Coronary artery (tissue), 2 donors: ENCODE measurements around the gene TBC1D4.

ENCODE experiments used
- DNase-seq: peaks from one replicate; pipeline ENCODE4 v3.0.0-alpha.2; 2017; ENCODE audit warnings: low spot score
- H3K27ac ChIP-seq, 2 donors: fragments of 200-600 bp; sonication (generic); one replicate each; pipeline ENCODE4 v1.5.1; 2016 to 2019
- H3K4me3 ChIP-seq: fragments of 200-600 bp; sonication (generic); 2 replicates; pipeline ENCODE4 v1.5.1; 2016; ENCODE audit warnings: mild to moderate bottlenecking, moderate library complexity
- TF ChIP-seq, protein P1 (sequence below): fragments of 200-600 bp; sonication (generic); IDR thresholded peaks from one replicate; pipeline ENCODE4 v1.5.1; 2019; ENCODE audit warnings: antibody characterized with exemption

TBC1D4 gene

GRCh38 chr13:75417656-75418055, 64.3 kb downstream of the TBC1D4 start:
- no peak overlapping the region for H3K27ac ChIP-seq
- no peak overlapping the region for H3K4me3 ChIP-seq
- no peak for DNase-seq
- TF ChIP-seq, protein P1, sequence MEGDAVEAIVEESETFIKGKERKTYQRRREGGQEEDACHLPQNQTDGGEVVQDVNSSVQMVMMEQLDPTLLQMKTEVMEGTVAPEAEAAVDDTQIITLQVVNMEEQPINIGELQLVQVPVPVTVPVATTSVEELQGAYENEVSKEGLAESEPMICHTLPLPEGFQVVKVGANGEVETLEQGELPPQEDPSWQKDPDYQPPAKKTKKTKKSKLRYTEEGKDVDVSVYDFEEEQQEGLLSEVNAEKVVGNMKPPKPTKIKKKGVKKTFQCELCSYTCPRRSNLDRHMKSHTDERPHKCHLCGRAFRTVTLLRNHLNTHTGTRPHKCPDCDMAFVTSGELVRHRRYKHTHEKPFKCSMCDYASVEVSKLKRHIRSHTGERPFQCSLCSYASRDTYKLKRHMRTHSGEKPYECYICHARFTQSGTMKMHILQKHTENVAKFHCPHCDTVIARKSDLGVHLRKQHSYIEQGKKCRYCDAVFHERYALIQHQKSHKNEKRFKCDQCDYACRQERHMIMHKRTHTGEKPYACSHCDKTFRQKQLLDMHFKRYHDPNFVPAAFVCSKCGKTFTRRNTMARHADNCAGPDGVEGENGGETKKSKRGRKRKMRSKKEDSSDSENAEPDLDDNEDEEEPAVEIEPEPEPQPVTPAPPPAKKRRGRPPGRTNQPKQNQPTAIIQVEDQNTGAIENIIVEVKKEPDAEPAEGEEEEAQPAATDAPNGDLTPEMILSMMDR, result no peak

DNA sequence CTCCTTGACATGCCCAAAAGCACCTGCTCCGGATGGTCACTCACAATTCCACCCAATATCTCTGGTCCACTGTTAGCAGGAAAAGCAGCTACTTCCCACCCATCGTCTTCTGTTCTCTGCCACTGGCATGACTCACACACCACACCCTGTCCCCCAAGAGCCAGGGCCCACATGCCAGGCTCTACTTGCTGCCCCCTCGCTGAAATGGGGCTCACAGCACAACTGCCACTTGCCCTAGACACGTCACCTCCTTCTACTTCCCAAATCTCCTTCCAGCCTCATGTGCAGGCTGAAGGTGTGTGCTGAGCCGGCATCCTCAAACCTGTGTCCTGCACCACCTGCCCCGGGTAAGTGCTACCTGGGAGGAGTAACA, 65.0 kb downstream of the TBC1D4 start:
- TF ChIP-seq, protein P1, result no peak
- H3K4me3 ChIP-seq, result no peak overlapping the region
- peak overlapping the region in 1 of 2 donors; percentile 59 for H3K27ac ChIP-seq
- no peak for DNase-seq

GRCh38 chr13:75416327-75417011, 65.5 kb downstream of the TBC1D4 start:
- DNase-seq, result no peak
- TF ChIP-seq, protein P1, result no peak
- H3K4me3 ChIP-seq, result no peak overlapping the region
- H3K27ac ChIP-seq, result peak overlapping the region in 1 of 2 donors; percentile 59

DNA sequence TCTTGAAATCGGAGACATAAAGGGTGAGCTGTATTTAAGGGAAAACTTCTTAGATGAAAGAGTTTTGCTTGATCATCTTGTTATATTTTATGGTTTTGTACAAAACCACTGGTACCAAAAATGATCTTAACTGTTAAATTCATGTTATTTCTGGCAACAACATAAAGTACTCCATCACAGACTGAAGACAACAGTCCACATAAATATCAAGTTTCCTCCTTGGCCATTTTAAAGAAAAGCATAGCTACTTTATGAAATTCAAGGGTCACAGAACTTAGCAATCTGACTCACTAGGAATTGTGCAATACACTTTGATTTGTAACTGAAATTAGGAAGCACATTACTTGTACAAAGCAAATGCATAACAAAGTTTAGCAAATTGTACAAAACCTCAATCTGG, 66.3 kb downstream of the TBC1D4 start:
- peak overlapping the region in 1 of 2 donors; percentile 9 for H3K27ac ChIP-seq
- no peak for DNase-seq
- TF ChIP-seq, protein P1, result no peak
- no peak overlapping the region for H3K4me3 ChIP-seq

DNA sequence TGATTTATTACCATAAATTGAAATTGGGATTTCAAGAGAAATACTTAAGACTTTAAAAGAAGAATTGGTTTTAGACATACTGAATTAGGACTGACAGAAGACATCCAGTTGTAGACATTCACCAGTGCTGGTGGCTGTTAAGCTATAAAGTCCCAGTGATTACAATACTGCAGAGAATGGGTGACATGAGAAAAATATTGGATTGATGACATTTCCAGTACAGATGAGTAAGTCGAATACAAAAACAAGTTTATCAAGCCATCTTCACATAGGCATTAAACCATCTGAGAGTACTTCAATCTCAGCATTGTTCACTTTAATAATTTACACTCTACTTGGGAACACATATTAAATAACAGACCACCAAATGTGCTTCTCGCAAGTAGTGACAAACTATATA, 66.8 kb downstream of the TBC1D4 start:
- Histone ChIP-seq H3K27ac (peak overlapping the region in 1 of 2 donors; percentile 9), H3K4me3 (no peak overlapping the region)
- DNase-seq, result no peak
- TF ChIP-seq, protein P1, result no peak

- no peak for DNase-seq
- TF ChIP-seq, protein P1, result no peak
These were observed 67.7 kb downstream of the TBC1D4 start for GRCh38 chr13:75414036-75414827.

More at GRCh38 chr13:75414036-75414827, 67.7 kb downstream of the TBC1D4 start:
- no peak overlapping the region for H3K4me3 ChIP-seq
- H3K27ac ChIP-seq, result no peak overlapping the region
